ENCODE data around the gene SLC30A2.

GRCh38 chr1:26028490-26028980, 17.4 kb downstream of the SLC30A2 start:
- TF ChIP-seq CTCF (IDR thresholded peaks at IDR 0.05; ENCODE audit: low read length) (no peak), EZH2 (optimal IDR thresholded peaks at IDR 0.05; ENCODE audit: low read depth, low read length) (no peak), EZH2phosphoT487 (IDR thresholded peaks at IDR 0.05; ENCODE audit: low read length) (no peak)

All from MM.1S (cell line).